GM19240 (cell line): ENCODE results near the gene MBD1.
A peak's percentile ranks its signal among the peaks of the same experiment; 100 is the strongest.
"Not testable (repeated sequence)": the region's sequence is repeated elsewhere in the genome, so short reads cannot be mapped to it uniquely, and the experiment has no call there.

ENCODE experiments used
- DNase-seq: peaks from one replicate; pipeline ENCODE4 v3.0.0; 2011; ENCODE audit warnings: low spot score; ENCODE audit not compliant: insufficient read length

Gene MBD1

DNA sequence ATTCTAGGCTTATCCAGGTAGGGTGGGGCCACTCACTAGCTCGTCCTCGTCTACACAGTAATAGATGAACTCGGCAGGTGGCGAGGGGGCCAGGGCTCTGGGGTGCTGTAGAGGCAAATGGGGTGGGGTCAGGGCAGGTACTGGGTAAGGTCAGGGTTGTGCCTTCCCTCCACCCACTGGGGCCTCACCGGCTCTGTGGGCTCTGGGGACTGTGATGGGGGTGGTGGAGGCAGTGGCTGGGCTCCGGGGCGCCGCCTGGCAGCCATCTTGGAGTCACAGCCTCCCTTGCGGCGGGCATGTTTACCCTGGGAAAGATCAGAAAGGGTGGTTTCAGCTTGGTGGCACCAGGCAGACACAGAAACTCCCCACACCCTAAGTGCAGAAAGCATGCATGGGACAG, 6.4 kb downstream of the MBD1 start:
- DNase-seq: no peak

DNA sequence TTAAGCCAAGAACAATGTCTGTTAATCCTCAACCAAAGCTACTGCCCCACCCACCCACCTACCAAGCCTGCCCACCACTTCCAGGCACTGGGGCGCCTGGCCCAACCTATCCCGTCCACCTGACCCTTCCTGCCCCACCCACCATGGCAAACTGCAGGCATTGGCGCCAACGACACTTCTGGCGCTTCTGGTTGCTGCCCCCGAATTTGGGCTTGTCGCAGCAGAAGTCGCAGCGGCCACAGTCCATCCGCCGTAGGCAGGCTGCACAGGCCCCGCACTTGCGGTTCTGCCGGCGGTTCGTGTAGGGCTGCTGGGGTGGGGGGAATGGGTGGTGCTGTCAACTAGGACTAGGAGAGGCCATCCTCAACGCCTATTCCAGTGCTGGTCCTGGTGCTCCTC, 7.3 kb downstream of the MBD1 start:
- DNase-seq: no peak

DNA sequence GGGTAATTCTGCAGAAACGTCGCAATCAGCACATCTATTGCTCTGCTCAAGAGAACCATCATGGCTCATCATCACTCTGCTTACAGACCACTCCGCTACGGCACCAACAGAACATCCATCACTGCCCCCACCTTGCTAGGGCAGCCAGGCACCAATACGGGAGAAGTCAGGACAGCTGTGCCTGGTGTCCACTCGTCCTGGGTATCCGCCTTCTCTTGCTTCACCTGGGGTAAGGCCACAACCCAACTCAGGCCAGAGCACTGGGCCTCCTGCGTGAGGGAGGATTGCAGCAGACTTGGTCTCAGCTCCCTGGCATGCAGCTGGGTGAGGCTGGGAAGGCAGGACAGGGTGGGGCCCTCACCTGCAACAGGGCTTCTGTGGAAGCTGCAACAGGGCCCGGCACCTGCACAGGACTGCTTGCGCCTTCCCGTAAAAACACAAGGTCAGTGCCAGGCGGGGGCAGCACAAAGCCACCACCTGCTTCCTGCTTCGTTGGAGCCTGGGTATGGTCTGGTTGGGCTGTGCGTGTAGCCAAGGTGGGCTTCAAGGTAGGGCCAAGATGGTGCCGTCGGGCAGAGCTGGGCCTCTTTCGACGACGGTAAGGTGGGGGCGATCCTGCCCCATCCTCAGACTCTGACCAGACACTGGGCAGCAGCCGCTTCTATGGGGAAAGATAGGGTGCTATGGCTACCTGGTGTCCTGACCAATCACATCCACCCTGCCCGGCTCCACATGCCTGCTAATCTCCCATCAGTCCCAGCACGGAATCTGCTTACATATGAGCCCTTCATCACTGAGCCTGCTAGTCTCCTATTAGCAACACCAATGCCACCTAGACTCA, 7.9 kb downstream of the MBD1 start:
- DNase-seq: no peak

DNA sequence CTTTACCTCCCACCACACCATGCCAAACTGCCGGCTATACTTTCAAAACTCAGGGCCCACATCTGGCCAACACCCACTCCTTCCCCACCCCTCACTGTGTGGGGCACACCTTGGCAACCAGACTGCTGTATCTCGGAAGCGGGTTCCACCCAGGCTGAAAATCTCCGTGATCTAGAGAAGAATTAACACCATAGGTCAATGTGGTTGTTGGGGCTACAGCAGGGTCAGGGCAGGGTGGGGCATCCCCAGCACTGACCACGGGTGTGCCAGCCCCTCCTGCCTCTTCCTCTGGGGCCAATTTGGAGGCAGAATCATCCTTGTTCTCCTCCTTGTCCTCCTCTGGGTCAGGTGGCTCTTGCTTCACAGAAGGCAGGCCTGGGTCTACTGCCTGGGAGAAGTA, 8.8 kb downstream of the MBD1 start:
- DNase-seq: no peak

DNA sequence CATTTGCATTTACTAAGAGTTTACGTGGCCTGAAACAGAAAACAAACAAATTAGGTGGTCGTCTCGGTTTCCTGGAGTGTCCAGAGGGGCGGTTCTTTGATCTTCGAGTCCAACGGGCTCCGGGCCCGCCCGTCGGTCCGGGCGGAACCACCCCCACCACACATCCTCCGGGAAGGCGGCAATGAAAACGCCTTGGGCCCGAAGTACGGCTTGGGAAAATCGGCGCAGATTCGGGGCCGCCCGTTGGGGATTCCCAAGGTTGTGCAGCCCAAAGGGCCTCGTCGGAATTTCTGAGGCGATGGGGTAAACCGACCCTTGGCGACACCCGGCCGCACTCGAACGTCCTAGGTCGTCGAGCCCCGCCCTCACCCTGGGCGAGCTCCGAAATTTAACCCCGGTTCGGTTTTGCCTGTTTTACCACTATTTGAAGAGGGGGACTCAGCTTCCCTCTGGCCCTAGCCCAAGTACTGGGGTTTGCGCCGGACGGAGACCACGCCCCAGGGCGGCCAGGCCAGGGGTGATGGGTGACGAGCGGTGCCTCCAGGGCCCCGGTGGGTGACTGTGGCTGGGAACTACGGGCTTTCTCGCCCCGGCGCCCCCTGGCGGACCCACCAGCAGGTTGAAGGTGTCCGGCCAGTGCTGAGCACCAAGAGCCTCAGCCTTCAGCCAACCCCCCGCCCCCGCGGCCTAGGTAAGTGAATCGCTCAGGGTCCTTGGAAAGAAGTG, 13.1 kb downstream of the MBD1 start:
- DNase-seq: peak; percentile 97

DNA sequence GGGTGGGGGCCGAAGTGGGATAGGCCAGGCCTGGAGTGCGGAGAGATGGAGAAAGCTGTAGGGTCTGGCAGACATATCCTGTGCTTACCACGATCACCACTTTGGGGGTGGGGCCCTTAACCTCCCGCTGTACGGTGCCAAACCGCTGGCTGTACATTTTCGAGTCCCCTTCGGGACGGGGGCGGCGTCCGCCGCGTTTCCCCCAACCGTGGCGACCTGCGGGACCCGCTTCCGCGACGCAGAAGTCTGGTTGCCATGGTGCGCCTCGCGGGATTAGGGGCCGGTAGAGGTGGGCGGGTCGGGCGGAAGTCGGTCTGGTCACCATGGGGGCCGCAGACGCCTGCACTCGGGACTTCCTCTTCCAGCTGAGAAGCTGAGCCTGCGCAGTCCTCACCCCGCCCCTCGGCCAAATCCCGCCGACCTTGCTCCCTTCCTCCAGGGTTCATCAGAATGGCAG, 15.0 kb downstream of the MBD1 start, which contains the start of gene CFAP53:
Gene CFAP53, minus strand, starts transcription at position 248 of the 457 bp plus-strand sequence. Its CDS starts 91 bp downstream, at position 157.
- DNase-seq: peak; percentile 86

DNA sequence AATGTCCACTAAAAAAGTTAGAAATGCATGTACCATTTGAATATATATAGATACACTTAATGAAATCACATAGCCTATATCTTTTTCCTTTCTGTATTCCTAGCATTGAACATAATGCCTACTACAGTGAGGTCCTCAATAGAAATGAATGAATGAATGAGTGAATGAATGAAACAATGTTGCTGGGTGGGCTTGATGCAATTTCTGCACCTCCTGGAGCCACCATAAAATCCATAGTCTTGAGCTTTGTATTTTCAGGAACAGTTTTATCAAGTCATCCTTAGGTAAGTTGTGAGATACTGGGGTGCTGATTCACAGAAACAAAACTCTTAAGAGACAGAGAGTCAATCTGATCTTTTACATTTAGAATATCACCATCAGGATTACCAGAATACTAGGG, 18.3 kb downstream of the MBD1 start:
- no peak for DNase-seq

DNA sequence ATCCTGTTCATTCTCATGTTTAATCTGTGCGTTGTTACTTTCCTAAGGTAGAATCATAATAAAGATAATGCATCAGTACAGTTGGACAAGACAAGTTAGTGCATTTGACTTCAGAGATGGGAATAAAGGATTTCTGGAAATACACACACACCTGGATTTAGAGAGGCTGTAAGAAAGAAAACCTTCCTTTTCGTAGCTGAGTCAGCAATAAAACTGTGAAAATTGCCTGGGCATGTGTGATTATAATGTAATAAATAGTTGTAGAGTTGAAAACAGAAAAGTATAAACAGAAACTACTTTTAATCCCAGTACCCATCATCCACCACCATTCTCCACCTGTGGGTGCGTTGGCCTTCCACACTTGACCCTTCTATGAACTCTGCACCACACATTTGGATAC, 30.4 kb downstream of the MBD1 start:
- no peak for DNase-seq

DNA sequence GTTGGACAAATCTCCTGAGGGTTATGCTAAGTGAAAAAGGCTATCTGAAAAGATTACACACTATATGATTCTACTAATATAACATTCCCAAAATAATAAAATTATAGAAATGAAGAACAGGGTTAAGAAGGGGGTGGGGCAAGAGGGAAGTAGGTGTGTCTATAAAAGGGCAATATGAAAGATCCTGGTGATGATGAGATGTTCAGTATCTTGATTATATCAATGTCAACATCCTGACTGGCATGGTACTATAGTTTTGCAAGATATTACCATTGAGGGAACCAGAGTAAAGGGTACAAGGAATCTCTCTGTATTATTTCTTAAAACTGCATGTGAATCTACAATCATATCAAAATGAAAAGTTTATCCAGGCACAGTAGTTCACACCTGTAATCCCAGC, 31.7 kb downstream of the MBD1 start:
- DNase-seq: no peak

DNA sequence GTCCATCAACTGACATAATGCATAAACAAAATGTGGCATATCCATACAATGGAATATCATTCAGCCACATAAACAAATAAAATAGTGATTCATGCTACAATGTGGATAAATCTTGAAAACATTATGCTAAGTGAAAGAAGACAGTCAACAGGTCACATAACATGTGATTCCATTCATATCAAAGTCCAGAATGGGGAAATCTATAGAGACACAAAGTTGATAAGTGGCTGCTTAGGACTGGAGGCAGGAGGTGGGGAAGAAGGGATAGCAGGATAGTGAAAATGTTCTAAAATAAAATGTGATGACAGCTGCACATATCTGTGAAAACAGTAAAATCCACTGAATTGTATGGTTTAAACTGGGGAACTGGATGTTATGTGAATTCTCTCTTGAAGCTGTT, 33.8 kb downstream of the MBD1 start:
- DNase-seq: no peak

DNA sequence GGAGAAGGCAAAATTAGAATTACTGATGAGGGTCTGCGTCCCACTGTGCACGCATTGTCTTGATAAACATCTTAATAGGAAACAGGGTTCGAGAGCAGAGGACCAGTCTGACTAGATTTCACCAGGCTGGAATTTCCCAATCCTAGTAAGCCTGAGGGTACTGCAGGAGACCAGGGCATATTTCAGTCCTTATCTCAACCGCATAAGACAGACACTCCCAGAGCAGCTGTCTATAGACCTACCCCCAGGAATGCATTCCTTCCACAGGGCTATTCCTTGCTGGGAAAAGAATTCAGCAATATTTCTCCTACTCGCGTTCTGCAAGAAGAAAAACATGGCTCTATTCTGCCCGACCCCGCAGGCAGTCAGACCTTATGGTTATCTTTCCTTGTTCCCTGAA, 39.6 kb downstream of the MBD1 start:
- DNase-seq: not testable (repeated sequence)

DNA sequence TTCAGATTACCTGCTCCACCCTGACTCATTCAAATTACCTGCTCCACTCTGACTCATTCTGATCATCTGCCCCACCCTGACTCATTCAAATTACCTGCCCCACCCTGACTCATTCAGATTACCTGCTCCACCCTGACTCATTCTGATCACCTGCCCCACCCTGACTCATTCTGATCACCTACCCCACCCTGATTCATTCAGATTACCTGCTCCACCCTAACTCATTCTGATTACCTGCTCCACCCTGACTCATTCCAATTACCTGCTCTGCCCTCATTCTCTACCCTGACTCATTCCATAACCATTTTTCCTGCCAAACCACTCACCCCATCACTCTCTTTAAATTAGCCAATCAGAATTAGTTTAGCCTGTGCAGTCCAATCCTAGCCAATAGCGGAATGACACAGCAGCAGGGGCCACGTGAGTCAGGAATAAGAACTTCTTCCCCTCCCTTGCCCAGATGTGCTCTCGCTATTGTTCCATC, 41.2 kb downstream of the MBD1 start:
- DNase-seq: no peak

DNA sequence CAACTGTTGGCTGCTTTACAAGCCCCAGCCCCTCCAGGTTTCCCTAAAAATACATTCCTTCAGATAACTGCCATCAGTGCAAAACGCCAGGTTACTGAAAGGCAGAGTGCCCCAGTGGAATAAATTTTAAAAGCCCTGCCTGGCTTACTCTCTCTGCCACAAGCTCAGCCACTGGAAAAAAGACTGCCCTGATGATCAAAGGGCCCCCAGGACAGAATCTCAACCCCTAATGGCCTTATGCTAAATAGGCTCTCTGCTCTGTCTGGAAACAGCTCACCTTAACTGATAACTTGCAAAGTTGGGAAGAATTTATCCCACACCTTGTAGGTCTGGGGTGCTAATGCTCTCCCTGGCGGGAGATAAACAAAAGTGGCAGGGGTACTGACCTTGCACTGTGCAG, 48.9 kb downstream of the MBD1 start:
- DNase-seq: no peak

DNA sequence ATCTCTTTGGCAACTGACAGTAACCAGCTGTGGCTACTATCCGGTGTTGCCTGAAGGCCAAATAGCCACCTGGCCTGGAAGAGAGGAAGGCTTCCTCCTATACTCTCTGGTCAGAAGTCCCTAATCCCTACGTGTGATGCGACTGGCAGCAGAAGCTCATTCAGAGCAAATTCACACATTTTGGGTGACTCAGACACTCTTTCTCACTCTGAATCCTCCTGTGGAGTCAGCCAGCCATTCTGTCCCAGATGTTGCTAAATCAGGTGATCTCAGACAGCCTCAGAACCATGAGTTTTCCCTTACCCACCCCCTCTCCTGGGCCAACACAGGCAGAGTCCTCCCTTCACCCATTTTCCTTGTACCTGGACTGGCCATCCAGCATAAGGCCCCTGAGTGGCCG, 49.7 kb downstream of the MBD1 start:
- DNase-seq: no peak

DNA sequence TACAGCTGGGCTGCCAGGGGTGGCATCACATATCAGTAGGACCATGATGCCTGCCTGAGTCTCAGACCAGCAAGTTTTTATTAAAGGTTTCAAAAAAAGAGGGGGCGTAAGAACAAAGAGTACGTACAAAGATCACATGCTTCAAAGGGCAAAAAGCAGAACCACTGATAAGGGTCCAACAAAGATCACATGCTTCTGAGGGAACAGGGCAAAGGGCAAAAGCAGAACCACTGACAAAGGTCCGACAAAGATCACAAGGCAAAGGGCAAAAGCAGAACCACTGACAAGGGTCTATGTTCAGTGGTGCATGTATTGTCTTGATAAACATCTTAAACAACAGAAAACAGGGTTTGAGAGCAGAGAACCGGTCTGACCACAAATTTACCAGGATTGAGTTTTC, 61.1 kb downstream of the MBD1 start:
- not testable (repeated sequence) for DNase-seq
